ENCODE data around the gene PHLPP1.

Gene PHLPP1

GRCh38 chr18:62881509-62882016, 166.2 kb downstream of the PHLPP1 start (continued):
- TF ChIP-seq MYNN (tag by site-specific recombination; IDR thresholded peaks at IDR 0.05; ENCODE audit: borderline replicate concordance) (no peak), KLF8 (tag by site-specific recombination; IDR thresholded peaks at IDR 0.05) (peak; percentile 47; the same call in 1 of the 2 replicates), SCRT1 (tag by site-specific recombination; IDR thresholded peaks at IDR 0.05; ENCODE audit: borderline replicate concordance) (no peak), SP3 (tag by site-specific recombination; IDR thresholded peaks at IDR 0.05) (peak; percentile 35; the same call in 1 of the 2 replicates), ZNF785 (tag by site-specific recombination; IDR thresholded peaks at IDR 0.05) (no peak), ZNF843 (tag by site-specific recombination; IDR thresholded peaks at IDR 0.05) (peak; percentile 91), ZNF639 (tag by site-specific recombination; IDR thresholded peaks at IDR 0.05) (peak; percentile 63), ZNF24 (tag by site-specific recombination; IDR thresholded peaks at IDR 0.05) (peak; percentile 47), ZNF169 (tag by site-specific recombination; IDR thresholded peaks at IDR 0.05) (no peak), ZNF10 (tag by site-specific recombination; IDR thresholded peaks at IDR 0.05) (peak; percentile 95), KLF9 (tag by site-specific recombination; IDR thresholded peaks at IDR 0.05; ENCODE audit: low read depth) (peak; percentile 81), ZNF366 (tag by site-specific recombination; conservative IDR thresholded peaks at IDR 0.05) (peak; percentile 80), ZNF776 (tag by site-specific recombination; IDR thresholded peaks at IDR 0.05; ENCODE audit: borderline replicate concordance) (no peak)

GRCh38 chr18:62883937-62884735, 168.8 kb downstream of the PHLPP1 start:
- Histone ChIP-seq H3K4me1 (ENCODE audit: control insufficient read depth, insufficient read depth, low read length) (peaks cover 49% of the 10 kb centered on the region), H3K4me3 (ENCODE audit: low read depth, low read length) (no peak overlapping the region), H3K27ac (ENCODE audit: extremely low read depth, low read depth, low read length) (no peak overlapping the region), H3K36me3 (ENCODE audit: control insufficient read depth in 2 of 2, insufficient read depth in 1 of 2, low read length in 2 of 2) (no peaks in the 10 kb centered on the region; a peak in 1 of 3 replicates), H3K9me3 (ENCODE audit: control insufficient read depth, insufficient read depth, low read depth, low read length) (no peaks in the 10 kb centered on the region)
- CTCF ChIA-PET = interaction anchor here (0.6 to 1.3 kb wide), 4 partner anchors 10 to 82 kb away, joined by 3 to 5 read pairs (median 4); no protein-coding TSS in a partner anchor
- POLR2A ChIA-PET = no interaction called here
- TF ChIP-seq OSR2 (tag by site-specific recombination; IDR thresholded peaks at IDR 0.05) (peak; percentile 53; the same call in 1 of the 2 replicates), OVOL3 (tag by site-specific recombination; IDR thresholded peaks at IDR 0.05) (0 out of 2 replicates have a peak, but pooled peaks have one; percentile 33), ZNF366 (tag by site-specific recombination; conservative IDR thresholded peaks at IDR 0.05) (no peak), ZXDB (tag by site-specific recombination; IDR thresholded peaks at IDR 0.05) (peak; percentile 35; the same call in 1 of the 2 replicates), ZNF623 (tag by site-specific recombination; IDR thresholded peaks at IDR 0.05) (no peak), ZBTB1 (tag by site-specific recombination; IDR thresholded peaks at IDR 0.05) (0 out of 2 replicates have a peak, but pooled peaks have one; percentile 41), ZNF580 (tag by site-specific recombination; IDR thresholded peaks at IDR 0.05) (peak; percentile 68), ZNF18 (tag by site-specific recombination; IDR thresholded peaks at IDR 0.05) (0 out of 2 replicates have a peak, but pooled peaks have one; percentile 25), PBX3 (CRISPR knock-in tag; IDR thresholded peaks at IDR 0.05) (no peak), FEZF1 (tag by site-specific recombination; IDR thresholded peaks at IDR 0.05) (peak; percentile 42; the same call in 1 of the 2 replicates), ZNF843 (tag by site-specific recombination; IDR thresholded peaks at IDR 0.05) (peak; percentile 18; the same call in 1 of the 2 replicates), PRDM6 (tag by site-specific recombination; IDR thresholded peaks at IDR 0.05) (peak; percentile 86), ZNF132 (tag by site-specific recombination; IDR thresholded peaks at IDR 0.05; ENCODE audit: borderline replicate concordance) (no peak), ZBTB10 (tag by site-specific recombination; IDR thresholded peaks at IDR 0.05) (no peak), ZFP37 (tag by site-specific recombination; IDR thresholded peaks at IDR 0.05) (no peak), WT1 (tag by site-specific recombination; IDR thresholded peaks at IDR 0.05) (peak; percentile 98)
